Thoracic aorta (tissue), 2 donors: ENCODE measurements around the gene RALGDS. TPM values are rescaled to one million over a fixed set of nuclear protein-coding genes. Genes with fewer than 3 reads are reported as not detected.

Source experiments
- ATAC-seq: fragments of 150-250 bp; one replicate; pipeline ENCODE4 v1.8.0; 2017; ENCODE audit warnings: low read depth; ENCODE audit not compliant: insufficient number of reproducible peaks, low FRiP score
- DNase-seq: peaks from one replicate; pipeline ENCODE4 v3.0.0-alpha.2; 2020; ENCODE audit warnings: low spot score
- H3K27ac ChIP-seq, 2 donors: fragments of 200-600 bp; sonication (generic); 1 replicate in 1 of 2; 2 replicates in 1 of 2; pipeline ENCODE4 v1.5.1; 2016; ENCODE audit warnings: mild to moderate bottlenecking in 2 of 2, moderate library complexity in 2 of 2
- H3K27me3 ChIP-seq: fragments of 200-600 bp; sonication (generic); replicated peaks from 2 replicates; pipeline ENCODE4 v1.6.0; 2016; ENCODE audit warnings: mild to moderate bottlenecking; ENCODE audit not compliant: insufficient read depth
- H3K36me3 ChIP-seq: fragments of 200-600 bp; sonication (generic); one replicate; pipeline ENCODE4 v1.5.1; 2016
- H3K4me1 ChIP-seq, 2 donors: fragments of 200-600 bp; sonication (generic); 1 replicate in 1 of 2; 2 replicates in 1 of 2; pipeline versions ENCODE4 v1.5.1 to v1.6.0; 2016; ENCODE audit warnings: low read depth in 2 of 2, mild to moderate bottlenecking in 1 of 2; ENCODE audit not compliant: control insufficient read depth in 1 of 2
- H3K4me3 ChIP-seq: fragments of 200-600 bp; sonication (generic); 2 replicates; pipeline ENCODE4 v1.5.1; 2016; ENCODE audit warnings: mild to moderate bottlenecking
- H3K9me3 ChIP-seq: fragments of 200-600 bp; sonication (generic); 2 replicates; pipeline ENCODE4 v1.5.1; 2016
- total RNA-seq, 2 donors: library from RNA; depleted of rRNA; stranded (reverse); fragments of >200 nt; gene quantifications; one replicate each; pipeline versions ENCODE4 v1.1.0 to v1.2.3, GENCODE V29; 2016
- TF ChIP-seq, protein P1 (sequence below): fragments of 200-600 bp; sonication (generic); IDR thresholded peaks from one replicate; pipeline ENCODE4 v1.5.1; 2019; ENCODE audit warnings: antibody characterized with exemption

RALGDS gene
- total RNA-seq, 2 donors from 2014 or later: 30.3 to 98.8 TPM

DNA sequence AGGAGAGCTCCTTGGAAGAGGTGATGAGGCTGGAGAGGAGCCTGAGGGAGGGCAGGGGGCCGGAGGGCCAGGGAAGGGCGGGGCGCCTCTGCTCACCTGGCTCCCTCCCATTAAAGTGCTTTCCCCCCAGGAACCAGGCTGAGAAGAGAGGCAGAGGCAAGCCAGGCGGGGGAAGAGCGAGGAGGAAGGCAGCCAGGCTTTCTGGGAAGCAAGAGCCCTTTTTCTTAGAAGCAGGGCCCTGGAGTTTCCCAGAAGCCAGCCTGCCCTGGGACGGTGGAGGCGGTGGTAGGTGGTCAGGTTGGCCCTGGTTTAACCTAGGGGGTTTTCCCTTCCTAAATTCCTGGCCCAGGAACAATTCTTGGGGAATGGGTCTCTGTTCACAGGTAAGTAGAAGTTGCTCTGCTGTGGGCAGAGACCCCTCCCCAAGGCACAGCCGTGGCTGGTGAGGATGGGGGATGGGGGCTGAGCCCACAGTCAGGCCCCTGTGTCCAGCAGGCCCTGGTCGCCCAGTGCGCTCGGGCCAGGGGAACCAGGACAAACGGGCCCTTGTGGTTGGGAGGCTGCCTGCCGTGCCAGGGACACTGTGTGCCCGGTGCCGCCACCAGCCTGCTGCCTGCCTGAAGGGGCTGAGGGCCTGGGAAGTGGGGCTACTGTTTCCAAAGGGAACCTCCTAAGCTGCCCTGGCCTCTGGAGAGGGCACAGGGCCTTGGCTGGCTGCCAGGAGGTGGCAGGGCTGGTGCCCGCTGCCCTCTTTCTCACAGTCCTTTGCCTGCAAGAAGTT is 16.6 kb upstream of the RALGDS start:
- H3K4me1 ChIP-seq: peaks cover 28 to 38% of the 10 kb centered on the region in 2 donors
- no peaks in the 10 kb centered on the region for H3K27me3 ChIP-seq
- DNase-seq: no peak
- no peak for ATAC-seq
- H3K4me3 ChIP-seq: no peak overlapping the region
- H3K27ac ChIP-seq: no peak overlapping the region
- TF ChIP-seq, protein P1, sequence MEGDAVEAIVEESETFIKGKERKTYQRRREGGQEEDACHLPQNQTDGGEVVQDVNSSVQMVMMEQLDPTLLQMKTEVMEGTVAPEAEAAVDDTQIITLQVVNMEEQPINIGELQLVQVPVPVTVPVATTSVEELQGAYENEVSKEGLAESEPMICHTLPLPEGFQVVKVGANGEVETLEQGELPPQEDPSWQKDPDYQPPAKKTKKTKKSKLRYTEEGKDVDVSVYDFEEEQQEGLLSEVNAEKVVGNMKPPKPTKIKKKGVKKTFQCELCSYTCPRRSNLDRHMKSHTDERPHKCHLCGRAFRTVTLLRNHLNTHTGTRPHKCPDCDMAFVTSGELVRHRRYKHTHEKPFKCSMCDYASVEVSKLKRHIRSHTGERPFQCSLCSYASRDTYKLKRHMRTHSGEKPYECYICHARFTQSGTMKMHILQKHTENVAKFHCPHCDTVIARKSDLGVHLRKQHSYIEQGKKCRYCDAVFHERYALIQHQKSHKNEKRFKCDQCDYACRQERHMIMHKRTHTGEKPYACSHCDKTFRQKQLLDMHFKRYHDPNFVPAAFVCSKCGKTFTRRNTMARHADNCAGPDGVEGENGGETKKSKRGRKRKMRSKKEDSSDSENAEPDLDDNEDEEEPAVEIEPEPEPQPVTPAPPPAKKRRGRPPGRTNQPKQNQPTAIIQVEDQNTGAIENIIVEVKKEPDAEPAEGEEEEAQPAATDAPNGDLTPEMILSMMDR: no peak
- H3K36me3 ChIP-seq: no peaks in the 10 kb centered on the region
- no peaks in the 10 kb centered on the region for H3K9me3 ChIP-seq

GRCh38 chr9:133135146-133135745 is 14.2 kb upstream of the RALGDS start:
- TF ChIP-seq, protein P1: no peak

GRCh38 chr9:133134388-133135145 is 13.5 kb upstream of the RALGDS start:
- H3K27me3 ChIP-seq: no peaks in the 10 kb centered on the region
- peak overlapping the region; percentile 61 to 74 for H3K27ac ChIP-seq
- DNase-seq: no peak
- no peak for ATAC-seq
- TF ChIP-seq, protein P1: no peak
- no peaks in the 10 kb centered on the region for H3K9me3 ChIP-seq
- H3K36me3 ChIP-seq: no peaks in the 10 kb centered on the region
- H3K4me3 ChIP-seq: no peak overlapping the region
- H3K4me1 ChIP-seq: peaks cover 28 to 46% of the 10 kb centered on the region in 2 donors

More at GRCh38 chr9:133135146-133135745, 14.2 kb upstream of the RALGDS start:
- H3K36me3 ChIP-seq: no peaks in the 10 kb centered on the region
- H3K27me3 ChIP-seq: no peaks in the 10 kb centered on the region
- no peaks in the 10 kb centered on the region for H3K9me3 ChIP-seq
- no peak for ATAC-seq
- no peak overlapping the region for H3K4me3 ChIP-seq
- DNase-seq: peak; percentile 55
- peaks cover 28 to 46% of the 10 kb centered on the region in 2 donors for H3K4me1 ChIP-seq
- peak overlapping the region; percentile 61 to 74 for H3K27ac ChIP-seq

GRCh38 chr9:133133681-133134387 is 12.8 kb upstream of the RALGDS start:
- no peaks in the 10 kb centered on the region for H3K9me3 ChIP-seq
- peak; percentile 72 for DNase-seq
- H3K4me3 ChIP-seq: no peak overlapping the region
- H3K27me3 ChIP-seq: no peaks in the 10 kb centered on the region
- H3K36me3 ChIP-seq: no peaks in the 10 kb centered on the region
- H3K4me1 ChIP-seq: peaks cover 28 to 46% of the 10 kb centered on the region in 2 donors
- TF ChIP-seq, protein P1: no peak
- peak; percentile 33 for ATAC-seq
- peak overlapping the region; percentile 61 to 74 for H3K27ac ChIP-seq
